ENCODE measurements around the gene AGK. TPM values are rescaled to one million over a fixed set of nuclear protein-coding genes. Genes with fewer than 3 reads are reported as not detected.

Gene AGK
- total and polyA plus RNA-seq, 2 of the 8 experiments (the other 6 are each of a cell fraction or from before 2014, with no cell fraction given) = 25.8 to 34.0 TPM

GRCh38 chr7:141593134-141593533, 41.9 kb downstream of the AGK start:
- peaks cover 0 to 8% (median 3%) of the 10 kb centered on the region in 4 experiments; a peak in 3 of 7 replicates for H3K4me1 ChIP-seq (replicated peaks in 1 of 4; ENCODE audit: control insufficient read depth in 3 of 4, insufficient read depth in 4 of 4, low read length in 3 of 4)
- H3K14ac ChIP-seq (ENCODE audit: insufficient read length) = no peak overlapping the region
- H3K18ac ChIP-seq (ENCODE audit: extremely low read depth, low read length) = no peak overlapping the region
- H2AFZ ChIP-seq (ENCODE audit: low read length) = no peak overlapping the region
- peaks cover 0 to 2% of the 10 kb centered on the region in 2 experiments; a peak in 1 of 4 replicates for H3K79me2 ChIP-seq (ENCODE audit: control insufficient read depth in 1 of 2, insufficient read depth in 2 of 2, low read length in 2 of 2)
- no peak overlapping the region for H2BK15ac ChIP-seq (ENCODE audit: low read length)
- H3K27ac ChIP-seq (ENCODE audit: low read depth, low read length) = no peak overlapping the region
- DNase-seq (ENCODE audit: low read depth in 1 of 2, low spot score in 2 of 2) (no peak), FAIRE-seq (no peak)
- H3K36me3 ChIP-seq (ENCODE audit: control insufficient read depth in 2 of 4, insufficient read depth in 4 of 4, low read length in 3 of 4) = peaks cover 0 to 10% (median 0%) of the 10 kb centered on the region in 4 experiments; a peak in 3 of 8 replicates
- H2AK5ac ChIP-seq (ENCODE audit: low read depth, low read length) = no peak overlapping the region
- H3K79me1 ChIP-seq (ENCODE audit: low read depth, low read length) = no peaks in the 10 kb centered on the region
- H3K9ac ChIP-seq (replicated peaks in 1 of 4; ENCODE audit: extremely low read depth in 1 of 4, low read depth in 3 of 4, low read length in 3 of 4) = no peak overlapping the region
- ChIA-PET CTCF (ENCODE audit: partially characterized antibody) (interaction anchor here (1.0 to 1.1 kb wide), 2 partner anchors 12 to 16 kb away, joined by 3 read pairs; no protein-coding TSS in a partner anchor), POLR2A (ENCODE audit: partially characterized antibody) (interaction anchor here (1.4 kb wide), 1 partner anchor 16 kb away, joined by 3 read pairs; no protein-coding TSS in a partner anchor)
- no peaks in the 10 kb centered on the region for H3K23me2 ChIP-seq (ENCODE audit: low read depth, low read length)
- H2BK20ac ChIP-seq (ENCODE audit: low read length) = no peak overlapping the region
- H4K91ac ChIP-seq (replicated peaks; ENCODE audit: insufficient read length, low read length) = no peak overlapping the region
- H2BK120ac ChIP-seq (replicated peaks; ENCODE audit: low read depth, low read length) = no peak overlapping the region
- H4K5ac ChIP-seq (ENCODE audit: insufficient read length, low read depth, low read length) = no peak overlapping the region
- H3K56ac ChIP-seq (replicated peaks; ENCODE audit: insufficient read length, low read depth, low read length) = no peak overlapping the region
- no peaks in the 10 kb centered on the region for H4K20me1 ChIP-seq (replicated peaks in 1 of 2; ENCODE audit: control insufficient read depth in 1 of 2, insufficient read depth in 2 of 2, low read length in 2 of 2)
- H3K9me3 ChIP-seq (ENCODE audit: insufficient read depth in 2 of 2, low read depth in 1 of 2, low read length in 1 of 2) = no peaks in the 10 kb centered on the region
- no peak overlapping the region for H3K23ac ChIP-seq (ENCODE audit: insufficient read length)
- no peaks in the 10 kb centered on the region for H3K27me3 ChIP-seq (replicated peaks in 1 of 4; ENCODE audit: control insufficient read depth in 3 of 4, extremely low read depth in 1 of 4, insufficient read depth in 3 of 4, low read length in 3 of 4)
- H3K4ac ChIP-seq (replicated peaks; ENCODE audit: insufficient read length, low read depth, low read length) = no peak overlapping the region
- no peak overlapping the region for H3K4me3 ChIP-seq (ENCODE audit: extremely low read depth in 1 of 4, insufficient read depth in 2 of 4, low read depth in 3 of 4, low read length in 4 of 4)
- H3K4me2 ChIP-seq (ENCODE audit: insufficient read depth in 1 of 2, low read depth in 2 of 2, low read length in 2 of 2) = no peak overlapping the region
- H2BK12ac ChIP-seq (ENCODE audit: low read depth, low read length) = no peak overlapping the region
- H4K8ac ChIP-seq (ENCODE audit: extremely low read depth, insufficient read depth, low read length) = no peak overlapping the region
- no peak overlapping the region for H2BK5ac ChIP-seq (ENCODE audit: low read depth, low read length)
- 93% methylated on average over 2 of the region's 2 CpGs; no CpG with 5 or more reads in 1 of the 2 experiments for WGBS, 2 experiments (ENCODE audit: extremely low coverage in 1 of 2, insufficient coverage in 1 of 2, insufficient read length in 1 of 2, insufficient replicate concordance in 2 of 2, low coverage in 1 of 2, low lambda C conversion rate in 2 of 2, missing lambda C conversion rate in 1 of 2)
- TF ChIP-seq RNF2 (IDR thresholded peaks at IDR 0.05; ENCODE audit: borderline replicate concordance, low read depth, low read length, missing control alignments, poor library complexity, severe bottlenecking) (no peak), YY1 (IDR thresholded peaks at IDR 0.05; ENCODE audit: low read depth, low read length) (no peak), SIN3A (conservative IDR thresholded peaks at IDR 0.05 in 1 of 2, IDR thresholded peaks at IDR 0.05 in 1 of 2; ENCODE audit: low read depth in 1 of 2, low read length in 2 of 2) (no peak), ASH2L (IDR thresholded peaks at IDR 0.05; ENCODE audit: low read length) (no peak), CTCF (IDR thresholded peaks at IDR 0.05; ENCODE audit: control extremely low read depth in 1 of 3, insufficient read depth in 1 of 3, low read depth in 1 of 3, low read length in 3 of 3) (no peak), CREB1 (IDR thresholded peaks at IDR 0.05) (no peak), SIRT6 (IDR thresholded peaks at IDR 0.05; ENCODE audit: low read length) (no peak), RFX5 (IDR thresholded peaks at IDR 0.05; ENCODE audit: borderline replicate concordance, low read depth, low read length) (no peak), BRCA1 (IDR thresholded peaks at IDR 0.05; ENCODE audit: low read depth, low read length) (no peak), CHD2 (IDR thresholded peaks at IDR 0.05; ENCODE audit: low read length) (no peak), TAF7 (optimal IDR thresholded peaks at IDR 0.05; ENCODE audit: borderline replicate concordance, low read depth, low read length) (no peak), SIX5 (IDR thresholded peaks at IDR 0.05; ENCODE audit: low read depth, low read length) (no peak)
